ENCODE results near the gene FAM187B.

DNA sequence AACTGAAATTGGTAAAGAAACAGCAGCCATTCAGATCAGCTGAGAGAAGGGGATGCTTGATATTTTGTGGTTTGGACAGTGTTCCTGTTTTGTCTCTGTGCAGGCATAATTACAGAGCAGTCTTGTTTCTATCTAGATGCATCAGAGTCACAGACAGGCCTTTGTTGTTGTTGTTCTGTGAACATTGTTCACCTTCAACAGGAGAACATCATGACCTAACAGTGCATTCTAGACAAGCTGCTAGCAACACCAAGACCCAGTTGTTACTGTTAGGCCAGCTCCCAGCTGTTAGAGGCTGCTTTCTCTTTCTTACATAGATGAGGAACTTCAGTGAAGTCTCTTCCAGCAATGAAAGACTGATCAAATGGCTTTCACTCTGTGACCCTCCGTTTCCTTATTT lies 11.8 kb upstream of the FAM187B start:
- TF ChIP-seq CTCF (IDR thresholded peaks at IDR 0.05) (no peak), EP300 (IDR thresholded peaks at IDR 0.05) (no peak)

All from sigmoid colon (tissue), 4 donors.